Thyroid gland (tissue), 4 donors: Measurements from ENCODE around the gene MGAT5. TPM values are rescaled to one million over a fixed set of nuclear protein-coding genes. Genes with fewer than 3 reads are reported as not detected.

Experiments used
- DNase-seq, 2 donors: peaks; one replicate each; pipeline ENCODE4 v3.0.0-alpha.2; 2019
- H3K27ac ChIP-seq, 3 donors: fragments of 200-600 bp; sonication (generic); 1 replicate in 2 of 3; 2 replicates in 1 of 3; pipeline ENCODE4 v1.5.1; 2016 to 2019; ENCODE audit warnings: mild to moderate bottlenecking in 1 of 3, moderate library complexity in 1 of 3
- H3K27me3 ChIP-seq: fragments of 200-600 bp; sonication (generic); one replicate; pipeline ENCODE4 v1.5.1; 2019
- H3K36me3 ChIP-seq, 2 donors: fragments of 200-600 bp; sonication (generic); one replicate each; pipeline ENCODE4 v1.5.1; 2016 to 2019
- H3K4me1 ChIP-seq, 2 donors: fragments of 200-600 bp; sonication (generic); one replicate each; pipeline ENCODE4 v1.5.1; 2017 to 2019
- H3K4me3 ChIP-seq, 3 donors: fragments of 200-600 bp; sonication (generic); replicated peaks in 1 of 3; 1 replicate in 2 of 3; 2 replicates in 1 of 3; pipeline ENCODE4 v1.5.1; 2016; ENCODE audit warnings: mild to moderate bottlenecking in 1 of 3
- H3K9me3 ChIP-seq: fragments of 200-600 bp; sonication (generic); one replicate; pipeline ENCODE4 v1.5.1; 2017
- CTCF ChIP-seq, 6 experiments: fragments of 200-600 bp in 3 of 6; fragments of 450-650 bp in 3 of 6; sonication (generic) in 3 of 6; IDR thresholded peaks; one replicate each; pipeline ENCODE4 v1.5.1; 2016 to 2019; ENCODE audit warnings: antibody characterized with exemption in 6 of 6, mild to moderate bottlenecking in 2 of 6, inconsistent platforms in 1 of 6, moderate library complexity in 1 of 6
- POLR2A ChIP-seq, 2 donors: fragments of 450-650 bp; IDR thresholded peaks; one replicate each; pipeline ENCODE4 v1.6.1; 2017; ENCODE audit warnings: antibody characterized with exemption in 2 of 2, mild to moderate bottlenecking in 2 of 2, moderate library complexity in 1 of 2
- WGBS, 2 donors: methylation state at CpG; one replicate each; pipeline ENCODE4 v1.1.5; 2017; 5-methylcytosine and 5-hydroxymethylcytosine counted together
- intact Hi-C: fragments of 100-400 bp; cut with DNase I; formaldehyde crosslinking; loops from one replicate; pipeline ENCODE4 v1.15.1; 2023
- total RNA-seq, 4 donors: library from RNA; depleted of rRNA; stranded (reverse); fragments of >200 nt; gene quantifications; one replicate each; pipeline ENCODE4 v1.2.3, GENCODE V29; 2016

Gene MGAT5
- total RNA-seq, 4 donors from 2014 or later, result 47.5 to 64.4 (median 50.4) TPM

GRCh38 chr2:134257509-134257908, 3.6 kb downstream of the MGAT5 start:
- intact Hi-C loops, result no loop called here
- Histone ChIP-seq H3K4me3 (no peak overlapping the region), H3K36me3 (no peaks in the 10 kb centered on the region), H3K27ac (no peak overlapping the region), H3K27me3 (no peaks in the 10 kb centered on the region), H3K9me3 (no peaks in the 10 kb centered on the region), H3K4me1 (peaks cover 11 to 46% of the 10 kb centered on the region in 2 donors)
- no peak for DNase-seq
- TF ChIP-seq CTCF (IDR thresholded peaks at IDR 0.05) (no peak), POLR2A (IDR thresholded peaks at IDR 0.05) (no peak)

- H3K4me1 ChIP-seq, result peaks cover 11 to 50% of the 10 kb centered on the region in 2 donors
- H3K27ac ChIP-seq, result no peak overlapping the region
- no peaks in the 10 kb centered on the region for H3K27me3 ChIP-seq
- TF ChIP-seq POLR2A (IDR thresholded peaks at IDR 0.05) (no peak), CTCF (IDR thresholded peaks at IDR 0.05) (no peak)
- H3K9me3 ChIP-seq, result no peaks in the 10 kb centered on the region
- no peak for DNase-seq
- 93 to 96% methylated on average over 7 of the region's 7 CpGs for WGBS, 2 donors
- no peak overlapping the region for H3K4me3 ChIP-seq
- H3K36me3 ChIP-seq, result no peaks in the 10 kb centered on the region
- intact Hi-C loops, result no loop called here
Measured at GRCh38 chr2:134257965-134258683, 4.3 kb downstream of the MGAT5 start.

GRCh38 chr2:134258684-134259388, 5.0 kb downstream of the MGAT5 start:
- Histone ChIP-seq H3K27me3 (no peaks in the 10 kb centered on the region), H3K9me3 (no peaks in the 10 kb centered on the region), H3K36me3 (no peaks in the 10 kb centered on the region), H3K4me1 (peaks cover 11 to 43% of the 10 kb centered on the region in 2 donors), H3K4me3 (no peak overlapping the region), H3K27ac (no peak overlapping the region)
- DNase-seq, result no peak
- TF ChIP-seq CTCF (IDR thresholded peaks at IDR 0.05) (no peak), POLR2A (IDR thresholded peaks at IDR 0.05) (no peak)
- intact Hi-C loops, result no loop called here
- WGBS, 2 donors, result 42 to 58% methylated on average over 7 of the region's 7 CpGs

- intact Hi-C loops, result no loop called here
- H3K4me1 ChIP-seq, result peaks cover 11 to 36% of the 10 kb centered on the region in 2 donors
- WGBS, 2 donors, result 77 to 85% methylated on average over 2 of the region's 2 CpGs
Measured at GRCh38 chr2:134259571-134259970, 5.7 kb downstream of the MGAT5 start.

More at GRCh38 chr2:134259571-134259970, 5.7 kb downstream of the MGAT5 start:
- Histone ChIP-seq H3K27me3 (no peaks in the 10 kb centered on the region), H3K9me3 (no peaks in the 10 kb centered on the region), H3K36me3 (no peaks in the 10 kb centered on the region), H3K4me3 (no peak overlapping the region), H3K27ac (no peak overlapping the region)
- TF ChIP-seq CTCF (IDR thresholded peaks at IDR 0.05), result no peak
- TF ChIP-seq POLR2A (IDR thresholded peaks at IDR 0.05), result no peak
- no peak for DNase-seq
